Thoracic aorta (tissue), 2 donors: ENCODE results near the gene ZSCAN25. TPM values are rescaled to one million over a fixed set of nuclear protein-coding genes. Genes with fewer than 3 reads are reported as not detected.

ENCODE experiments used
- ATAC-seq: fragments of 150-250 bp; one replicate; pipeline ENCODE4 v1.8.0; 2017; ENCODE audit warnings: low read depth; ENCODE audit not compliant: insufficient number of reproducible peaks, low FRiP score
- DNase-seq: peaks from one replicate; pipeline ENCODE4 v3.0.0-alpha.2; 2020; ENCODE audit warnings: low spot score
- H3K27ac ChIP-seq, 2 donors: fragments of 200-600 bp; sonication (generic); 1 replicate in 1 of 2; 2 replicates in 1 of 2; pipeline ENCODE4 v1.5.1; 2016; ENCODE audit warnings: mild to moderate bottlenecking in 2 of 2, moderate library complexity in 2 of 2
- H3K27me3 ChIP-seq: fragments of 200-600 bp; sonication (generic); replicated peaks from 2 replicates; pipeline ENCODE4 v1.6.0; 2016; ENCODE audit warnings: mild to moderate bottlenecking; ENCODE audit not compliant: insufficient read depth
- H3K36me3 ChIP-seq: fragments of 200-600 bp; sonication (generic); one replicate; pipeline ENCODE4 v1.5.1; 2016
- H3K4me1 ChIP-seq, 2 donors: fragments of 200-600 bp; sonication (generic); 1 replicate in 1 of 2; 2 replicates in 1 of 2; pipeline versions ENCODE4 v1.5.1 to v1.6.0; 2016; ENCODE audit warnings: low read depth in 2 of 2, mild to moderate bottlenecking in 1 of 2; ENCODE audit not compliant: control insufficient read depth in 1 of 2
- H3K4me3 ChIP-seq: fragments of 200-600 bp; sonication (generic); 2 replicates; pipeline ENCODE4 v1.5.1; 2016; ENCODE audit warnings: mild to moderate bottlenecking
- H3K9me3 ChIP-seq: fragments of 200-600 bp; sonication (generic); 2 replicates; pipeline ENCODE4 v1.5.1; 2016
- CTCF ChIP-seq: fragments of 200-600 bp; sonication (generic); IDR thresholded peaks from one replicate; pipeline ENCODE4 v1.5.1; 2019; ENCODE audit warnings: antibody characterized with exemption
- total RNA-seq, 2 donors: library from RNA; depleted of rRNA; stranded (reverse); fragments of >200 nt; gene quantifications; one replicate each; pipeline versions ENCODE4 v1.1.0 to v1.2.3, GENCODE V29; 2016

Gene ZSCAN25
- total RNA-seq, 2 donors from 2014 or later, result 13.4 to 21.7 TPM

GRCh38 chr7:99638731-99639130 is 22.0 kb downstream of the ZSCAN25 start:
- H3K27me3 ChIP-seq, result no peaks in the 10 kb centered on the region
- DNase-seq, result no peak
- peaks cover 7% of the 10 kb centered on the region for H3K36me3 ChIP-seq
- H3K9me3 ChIP-seq, result no peaks in the 10 kb centered on the region
- H3K27ac ChIP-seq, result no peak overlapping the region
- no peak for TF ChIP-seq CTCF
- no peak for ATAC-seq
- no peaks in the 10 kb centered on the region for H3K4me1 ChIP-seq
- no peak overlapping the region for H3K4me3 ChIP-seq

- no peak overlapping the region for H3K27ac ChIP-seq
- H3K27me3 ChIP-seq, result no peaks in the 10 kb centered on the region
- H3K36me3 ChIP-seq, result peaks cover 5% of the 10 kb centered on the region
- H3K9me3 ChIP-seq, result no peaks in the 10 kb centered on the region
- no peak for TF ChIP-seq CTCF
- DNase-seq, result no peak
- H3K4me3 ChIP-seq, result no peak overlapping the region
- H3K4me1 ChIP-seq, result no peaks in the 10 kb centered on the region
- ATAC-seq, result no peak
These were observed 22.5 kb downstream of the ZSCAN25 start for GRCh38 chr7:99639267-99639666.

- ATAC-seq, result no peak
- no peak for TF ChIP-seq CTCF
These were observed 25.3 kb downstream of the ZSCAN25 start for GRCh38 chr7:99642027-99642426.

GRCh38 chr7:99643464-99643863 is 26.7 kb downstream of the ZSCAN25 start:
- Histone ChIP-seq H3K36me3 (no peaks in the 10 kb centered on the region), H3K27ac (no peak overlapping the region), H3K4me3 (no peak overlapping the region), H3K4me1 (no peaks in the 10 kb centered on the region), H3K9me3 (no peaks in the 10 kb centered on the region), H3K27me3 (no peaks in the 10 kb centered on the region)
- ATAC-seq (no peak), DNase-seq (no peak)
- TF ChIP-seq CTCF, result no peak

More at GRCh38 chr7:99642027-99642426, 25.3 kb downstream of the ZSCAN25 start:
- no peaks in the 10 kb centered on the region for H3K9me3 ChIP-seq
- no peak for DNase-seq
- no peak overlapping the region for H3K27ac ChIP-seq
- no peaks in the 10 kb centered on the region for H3K27me3 ChIP-seq
- no peak overlapping the region for H3K4me3 ChIP-seq
- H3K4me1 ChIP-seq, result no peaks in the 10 kb centered on the region
- no peaks in the 10 kb centered on the region for H3K36me3 ChIP-seq

- ATAC-seq (no peak), DNase-seq (no peak)
- TF ChIP-seq CTCF, result no peak
- no peaks in the 10 kb centered on the region for H3K9me3 ChIP-seq
- no peak overlapping the region for H3K27ac ChIP-seq
- H3K4me3 ChIP-seq, result no peak overlapping the region
- no peaks in the 10 kb centered on the region for H3K36me3 ChIP-seq
- no peaks in the 10 kb centered on the region for H3K4me1 ChIP-seq
- H3K27me3 ChIP-seq, result no peaks in the 10 kb centered on the region
These were observed 27.7 kb downstream of the ZSCAN25 start for GRCh38 chr7:99644431-99644830.
